Measurements from ENCODE around the gene PCDHGA5. TPM values are rescaled to one million over a fixed set of nuclear protein-coding genes. Genes with fewer than 3 reads are reported as not detected.

The PCDHGA5 gene
- total RNA-seq, 3 donors from 2014 or later = 5.4 to 9.4 (median 8.8) TPM

- no peak for DNase-seq (ENCODE audit: low spot score in 2 of 2)
- H3K27ac ChIP-seq = no peak overlapping the region
- no peak overlapping the region for H3K4me3 ChIP-seq
- H3K27me3 ChIP-seq = no peaks in the 10 kb centered on the region
- intact Hi-C loops (cut with DNase I; ENCODE audit: low total_unique reads) = no loop called here
- no peaks in the 10 kb centered on the region for H3K36me3 ChIP-seq
- no peak for TF ChIP-seq POLR2AphosphoS5 (IDR thresholded peaks at IDR 0.05)
- no peak for TF ChIP-seq CTCF (IDR thresholded peaks at IDR 0.05)
- no peak for TF ChIP-seq POLR2A (IDR thresholded peaks at IDR 0.05)
- H3K4me1 ChIP-seq = no peaks in the 10 kb centered on the region
- H3K9me3 ChIP-seq = peaks cover 83 to 98% of the 10 kb centered on the region in 2 donors
Measured at GRCh38 chr5:141362719-141363118, 1.2 kb upstream of the PCDHGA5 start.

DNA sequence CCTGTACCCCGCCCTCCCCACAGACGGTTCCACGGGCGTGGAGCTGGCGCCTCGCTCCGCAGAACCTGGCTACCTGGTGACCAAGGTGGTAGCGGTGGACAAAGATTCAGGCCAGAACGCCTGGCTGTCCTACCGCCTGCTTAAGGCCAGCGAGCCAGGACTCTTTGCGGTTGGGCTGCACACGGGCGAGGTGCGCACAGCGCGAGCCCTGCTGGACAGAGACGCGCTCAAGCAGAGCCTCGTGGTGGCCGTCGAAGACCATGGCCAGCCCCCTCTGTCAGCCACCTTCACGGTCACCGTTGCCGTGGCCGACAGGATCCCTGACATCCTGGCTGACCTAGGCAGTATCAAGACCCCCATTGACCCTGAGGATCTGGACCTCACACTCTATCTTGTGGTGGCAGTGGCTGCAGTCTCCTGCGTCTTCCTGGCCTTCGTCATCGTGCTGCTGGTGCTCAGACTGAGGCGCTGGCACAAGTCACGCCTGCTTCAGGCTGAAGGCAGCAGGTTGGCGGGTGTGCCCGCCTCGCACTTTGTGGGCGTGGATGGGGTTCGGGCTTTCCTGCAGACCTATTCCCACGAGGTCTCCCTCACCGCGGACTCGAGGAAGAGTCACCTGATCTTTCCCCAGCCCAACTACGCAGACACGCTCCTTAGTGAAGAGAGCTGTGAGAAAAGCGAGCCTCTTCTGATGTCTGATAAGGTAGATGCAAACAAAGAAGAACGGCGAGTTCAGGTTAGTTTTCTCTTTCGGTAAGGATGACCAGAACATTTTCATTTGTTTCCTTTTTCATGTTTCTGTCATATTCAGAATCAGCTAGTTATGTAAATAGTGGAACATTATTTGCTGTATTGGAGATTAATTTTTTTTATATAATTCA lies 2.3 kb downstream of the PCDHGA5 start:
- H3K27me3 ChIP-seq = no peaks in the 10 kb centered on the region
- H3K4me3 ChIP-seq = peak overlapping the region in 1 of 3 donors; percentile 38
- no peak for DNase-seq (ENCODE audit: low spot score in 2 of 2)
- intact Hi-C loops (cut with DNase I; ENCODE audit: low total_unique reads) = no loop called here
- no peaks in the 10 kb centered on the region for H3K4me1 ChIP-seq
- no peaks in the 10 kb centered on the region for H3K36me3 ChIP-seq
- no peak overlapping the region for H3K27ac ChIP-seq
- TF ChIP-seq CTCF (IDR thresholded peaks at IDR 0.05) (no peak), POLR2A (IDR thresholded peaks at IDR 0.05) (no peak), POLR2AphosphoS5 (IDR thresholded peaks at IDR 0.05) (no peak)
- peaks cover 81 to 98% of the 10 kb centered on the region in 2 donors for H3K9me3 ChIP-seq

DNA sequence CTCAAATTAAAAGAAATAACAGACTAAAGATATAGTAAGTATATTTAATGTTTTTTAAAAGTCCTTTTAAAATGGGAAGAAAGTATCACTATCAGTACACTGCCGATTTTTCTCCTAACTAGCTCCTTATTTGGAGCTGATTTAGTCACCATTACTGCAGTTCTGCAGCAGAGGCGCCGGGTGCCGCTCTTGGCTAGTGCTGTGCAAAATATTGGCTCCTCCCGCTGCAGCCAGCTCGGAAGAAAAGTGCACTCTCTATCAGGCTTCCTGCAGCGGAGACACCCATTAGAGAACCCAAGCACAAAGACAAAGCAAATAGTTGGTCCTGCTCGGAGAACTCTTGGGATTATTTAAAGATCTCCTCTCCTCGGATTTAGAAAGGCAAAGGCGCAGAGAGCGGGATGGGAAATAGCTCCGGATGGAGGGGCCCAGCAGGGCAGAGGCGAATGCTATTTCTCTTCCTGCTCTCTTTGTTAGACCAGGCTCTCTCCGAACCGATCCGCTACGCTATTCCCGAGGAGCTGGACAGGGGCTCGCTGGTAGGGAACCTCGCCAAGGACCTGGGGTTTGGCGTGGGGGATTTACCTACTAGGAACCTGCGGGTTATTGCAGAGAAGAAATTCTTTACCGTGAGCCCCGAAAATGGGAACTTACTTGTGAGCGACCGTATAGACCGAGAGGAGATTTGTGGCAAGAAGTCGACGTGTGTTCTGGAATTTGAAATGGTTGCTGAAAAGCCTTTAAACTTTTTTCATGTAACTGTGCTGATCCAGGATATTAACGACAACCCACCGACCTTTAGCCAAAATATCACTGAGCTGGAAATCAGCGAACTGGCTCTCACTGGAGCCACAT lies 6.3 kb downstream of the PCDHGA5 start, which contains the start of gene PCDHGB3:
TSS of gene PCDHGB3 (plus strand) at position 249 of the 855 bp plus-strand sequence. CDS start at position 402, 153 bp downstream.
- no peaks in the 10 kb centered on the region for H3K4me1 ChIP-seq
- no peak within 1 kb of the TSS for H3K27ac ChIP-seq
- no peaks in the 10 kb centered on the region for H3K36me3 ChIP-seq
- TF ChIP-seq POLR2A (IDR thresholded peaks at IDR 0.05) = no peak
- no peak for TF ChIP-seq POLR2AphosphoS5 (IDR thresholded peaks at IDR 0.05)
- no peak for TF ChIP-seq CTCF (IDR thresholded peaks at IDR 0.05)
- intact Hi-C loops (cut with DNase I; ENCODE audit: low total_unique reads) = no loop called here
- DNase-seq (ENCODE audit: low spot score in 2 of 2) = no peak
- peak within 1 kb of the TSS; percentile 15 to 34 (median 17) for H3K4me3 ChIP-seq
- peaks cover 87 to 100% of the 10 kb centered on the region in 2 donors for H3K9me3 ChIP-seq
- H3K27me3 ChIP-seq = no peaks in the 10 kb centered on the region

- TF ChIP-seq POLR2AphosphoS5 (IDR thresholded peaks at IDR 0.05) (no peak), POLR2A (IDR thresholded peaks at IDR 0.05) (no peak), CTCF (IDR thresholded peaks at IDR 0.05) (no peak)
- peaks cover 87 to 99% of the 10 kb centered on the region in 2 donors for H3K9me3 ChIP-seq
- intact Hi-C loops (cut with DNase I; ENCODE audit: low total_unique reads) = no loop called here
- no peaks in the 10 kb centered on the region for H3K27me3 ChIP-seq
- H3K4me3 ChIP-seq = peak overlapping the region in 1 of 3 donors; percentile 9
- no peaks in the 10 kb centered on the region for H3K4me1 ChIP-seq
- DNase-seq (ENCODE audit: low spot score in 2 of 2) = no peak
- no peaks in the 10 kb centered on the region for H3K36me3 ChIP-seq
- H3K27ac ChIP-seq = no peak overlapping the region
Measured at GRCh38 chr5:141371572-141372475, 7.9 kb downstream of the PCDHGA5 start.
